Measurements from ENCODE around the gene ENPP1. TPM values are rescaled to one million over a fixed set of nuclear protein-coding genes. Genes with fewer than 3 reads are reported as not detected.

The ENPP1 gene
- total and polyA plus RNA-seq, 9 donors, result 5.4 to 40.7 (median 21.7) TPM

GRCh38 chr6:131923356-131923755 lies 115.5 kb downstream of the ENPP1 start:
- TF ChIP-seq CTCF (IDR thresholded peaks at IDR 0.05) (peak; percentile 31 to 55 (median 47)), EP300 (IDR thresholded peaks at IDR 0.05) (no peak)
- intact Hi-C loops (cut with DNase I), result no loop called here
- Histone ChIP-seq H3K9me3 (no peaks in the 10 kb centered on the region), H3K36me3 (no peaks in the 10 kb centered on the region), H3K4me3 (no peak overlapping the region), H3K4me1 (ENCODE audit: insufficient read depth) (no peaks in the 10 kb centered on the region), H3K27me3 (no peaks in the 10 kb centered on the region), H3K27ac (no peak overlapping the region)
- DNase-seq, result peak; percentile 43 to 69 (median 45)
- WGBS, 3 donors, result 9 to 13% (median 10%) methylated on average over 2 of the region's 2 CpGs

GRCh38 chr6:131924881-131925474 lies 117.2 kb downstream of the ENPP1 start:
- H3K4me1 ChIP-seq (ENCODE audit: insufficient read depth), result no peaks in the 10 kb centered on the region
- H3K36me3 ChIP-seq, result no peaks in the 10 kb centered on the region
- intact Hi-C loops (cut with DNase I), result loop anchor here in 2 of 4 donors (5.0 kb wide), 2 partner anchors 287 to 292 kb away; no protein-coding TSS in a partner anchor
- no peaks in the 10 kb centered on the region for H3K27me3 ChIP-seq
- H3K4me3 ChIP-seq, result no peak overlapping the region
- no peaks in the 10 kb centered on the region for H3K9me3 ChIP-seq
- DNase-seq, result no peak
- no peak for TF ChIP-seq EP300 (IDR thresholded peaks at IDR 0.05)
- TF ChIP-seq CTCF (IDR thresholded peaks at IDR 0.05), result peak; percentile 11 to 43 (median 22)
- no peak for TF ChIP-seq POLR2A (IDR thresholded peaks at IDR 0.05)
- WGBS, 3 donors, result 15 to 22% (median 15%) methylated on average over 4 of the region's 4 CpGs
- H3K27ac ChIP-seq, result no peak overlapping the region

GRCh38 chr6:131929264-131929663 lies 121.4 kb downstream of the ENPP1 start:
- Histone ChIP-seq H3K4me1 (ENCODE audit: insufficient read depth) (no peaks in the 10 kb centered on the region), H3K4me3 (no peak overlapping the region), H3K27me3 (no peaks in the 10 kb centered on the region), H3K36me3 (no peaks in the 10 kb centered on the region), H3K27ac (no peak overlapping the region), H3K9me3 (no peaks in the 10 kb centered on the region)
- 83 to 87% (median 85%) methylated on average over 2 of the region's 2 CpGs for WGBS, 3 donors
- no peak for DNase-seq
- intact Hi-C loops (cut with DNase I), result loop anchor here in 2 of 4 donors (5.0 kb wide), 2 partner anchors 283 to 288 kb away; no protein-coding TSS in a partner anchor
- TF ChIP-seq EP300 (IDR thresholded peaks at IDR 0.05) (no peak), CTCF (IDR thresholded peaks at IDR 0.05) (no peak), POLR2A (IDR thresholded peaks at IDR 0.05) (no peak)

- DNase-seq, result no peak
- H3K4me3 ChIP-seq, result no peak overlapping the region
- H3K9me3 ChIP-seq, result no peaks in the 10 kb centered on the region
- no peaks in the 10 kb centered on the region for H3K27me3 ChIP-seq
- intact Hi-C loops (cut with DNase I), result loop anchor here in 2 of 4 donors (5.0 kb wide), 2 partner anchors 282 to 287 kb away; no protein-coding TSS in a partner anchor
- H3K4me1 ChIP-seq (ENCODE audit: insufficient read depth), result no peaks in the 10 kb centered on the region
- WGBS, 3 donors, result 67 to 82% (median 69%) methylated on average over 1 of the region's 1 CpG
- no peaks in the 10 kb centered on the region for H3K36me3 ChIP-seq
- TF ChIP-seq EP300 (IDR thresholded peaks at IDR 0.05), result no peak
- no peak for TF ChIP-seq POLR2A (IDR thresholded peaks at IDR 0.05)
- TF ChIP-seq CTCF (IDR thresholded peaks at IDR 0.05), result no peak
- H3K27ac ChIP-seq, result no peak overlapping the region
These were observed 122.2 kb downstream of the ENPP1 start for GRCh38 chr6:131929976-131930375.

Measured in ovary (tissue), 9 donors.